Adrenal gland (tissue), 5 donors: ENCODE measurements around the gene GNB5.

Experiments used
- POLR2A ChIP-seq, 2 donors: fragments of 450-650 bp; IDR thresholded peaks; one replicate each; pipeline ENCODE4 v1.6.1; 2017; ENCODE audit warnings: antibody characterized with exemption in 2 of 2, mild to moderate bottlenecking in 2 of 2, moderate library complexity in 1 of 2
- TF ChIP-seq, protein P1 (sequence below), 6 experiments: fragments of 450-650 bp in 4 of 6; fragments of 200-600 bp in 2 of 6; sonication (generic) in 1 of 6; IDR thresholded peaks; 1 replicate in 5 of 6; 2 replicates in 1 of 6; pipeline versions ENCODE4 v1.5.1 to v1.8.0; 2016 to 2021; ENCODE audit warnings: antibody characterized with exemption in 6 of 6, mild to moderate bottlenecking in 2 of 6, moderate library complexity in 1 of 6
- donor health status: DM: no; HTN: no; CAD: no.

DNA sequence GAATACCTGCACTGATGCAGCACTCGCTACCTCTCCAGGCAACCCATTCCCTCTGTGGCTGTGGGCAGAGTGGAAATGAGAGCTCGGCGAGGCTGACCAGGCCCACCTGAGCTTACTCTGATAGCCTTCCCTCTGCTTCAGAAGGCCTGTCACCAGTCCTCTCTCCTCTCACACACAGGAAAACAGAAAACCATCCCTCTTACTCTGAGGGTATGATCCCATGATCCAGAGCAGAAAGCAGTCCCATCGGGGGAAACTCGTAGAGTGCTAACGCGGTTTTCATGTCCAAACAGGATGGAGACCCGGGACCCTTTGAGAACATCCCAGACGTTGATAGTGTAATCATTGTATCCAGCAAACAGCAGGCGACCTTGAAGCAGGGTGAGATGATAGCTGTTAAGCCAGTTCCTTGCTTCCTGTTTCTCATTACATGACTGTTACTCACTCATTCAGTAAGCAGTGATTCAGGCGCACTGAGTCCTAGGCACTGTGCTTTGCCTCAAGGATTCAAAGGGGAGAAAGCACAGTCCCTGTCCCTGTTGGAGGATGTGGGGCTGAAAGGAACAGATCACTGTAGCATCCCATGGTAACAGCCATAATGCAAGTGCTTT is 66.8 kb downstream of the GNB5 start:
- TF ChIP-seq POLR2A (IDR thresholded peaks at IDR 0.05), result no peak
- TF ChIP-seq, protein P1, sequence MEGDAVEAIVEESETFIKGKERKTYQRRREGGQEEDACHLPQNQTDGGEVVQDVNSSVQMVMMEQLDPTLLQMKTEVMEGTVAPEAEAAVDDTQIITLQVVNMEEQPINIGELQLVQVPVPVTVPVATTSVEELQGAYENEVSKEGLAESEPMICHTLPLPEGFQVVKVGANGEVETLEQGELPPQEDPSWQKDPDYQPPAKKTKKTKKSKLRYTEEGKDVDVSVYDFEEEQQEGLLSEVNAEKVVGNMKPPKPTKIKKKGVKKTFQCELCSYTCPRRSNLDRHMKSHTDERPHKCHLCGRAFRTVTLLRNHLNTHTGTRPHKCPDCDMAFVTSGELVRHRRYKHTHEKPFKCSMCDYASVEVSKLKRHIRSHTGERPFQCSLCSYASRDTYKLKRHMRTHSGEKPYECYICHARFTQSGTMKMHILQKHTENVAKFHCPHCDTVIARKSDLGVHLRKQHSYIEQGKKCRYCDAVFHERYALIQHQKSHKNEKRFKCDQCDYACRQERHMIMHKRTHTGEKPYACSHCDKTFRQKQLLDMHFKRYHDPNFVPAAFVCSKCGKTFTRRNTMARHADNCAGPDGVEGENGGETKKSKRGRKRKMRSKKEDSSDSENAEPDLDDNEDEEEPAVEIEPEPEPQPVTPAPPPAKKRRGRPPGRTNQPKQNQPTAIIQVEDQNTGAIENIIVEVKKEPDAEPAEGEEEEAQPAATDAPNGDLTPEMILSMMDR (IDR thresholded peaks at IDR 0.05), result no peak
